ENCODE measurements around the gene TMA16.

Gene TMA16

DNA sequence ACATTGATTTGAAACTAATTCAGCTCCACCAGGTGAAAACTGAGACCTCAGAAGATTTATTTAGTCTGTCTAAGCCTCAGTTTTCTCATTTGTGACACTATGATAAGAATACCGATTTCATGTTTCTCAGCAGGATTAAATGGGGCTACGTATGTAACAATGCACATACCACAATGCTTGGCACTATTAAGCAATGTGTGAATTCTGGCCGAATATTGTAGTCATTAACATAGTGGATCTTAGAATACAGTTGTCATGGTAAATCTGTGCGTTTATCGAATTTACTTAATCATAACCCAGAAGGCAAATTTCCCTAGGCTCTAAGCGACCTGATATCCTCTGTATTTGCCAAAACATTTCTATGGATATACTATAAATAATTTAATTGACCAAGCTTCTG is 69.1 kb downstream of the TMA16 start:
- no peak for DNase-seq (ENCODE audit: low spot score)

DNA sequence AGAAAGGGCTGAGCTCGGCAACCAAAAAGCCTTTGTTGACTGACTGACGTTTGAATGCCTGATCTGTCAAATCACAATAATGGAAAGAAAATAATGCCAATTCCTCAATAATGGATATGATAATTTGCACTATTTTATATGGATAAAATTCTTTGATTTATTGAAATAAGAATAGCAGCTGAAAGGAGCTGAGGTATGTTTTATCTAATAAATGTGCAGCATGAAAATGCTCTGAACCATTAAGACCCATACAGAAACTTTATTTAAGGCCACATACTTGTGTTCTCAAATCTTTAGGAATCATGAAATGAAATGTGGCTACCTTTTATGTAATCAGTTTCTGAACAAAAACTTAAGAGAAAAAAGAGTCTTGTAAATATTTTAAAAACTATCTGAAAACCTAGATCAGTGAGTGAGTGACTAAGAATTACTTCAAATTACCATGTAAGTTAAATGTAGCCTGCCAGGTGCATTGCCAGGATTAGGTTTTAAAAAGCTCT is 69.8 kb downstream of the TMA16 start:
- no peak for DNase-seq (ENCODE audit: low spot score)

DNA sequence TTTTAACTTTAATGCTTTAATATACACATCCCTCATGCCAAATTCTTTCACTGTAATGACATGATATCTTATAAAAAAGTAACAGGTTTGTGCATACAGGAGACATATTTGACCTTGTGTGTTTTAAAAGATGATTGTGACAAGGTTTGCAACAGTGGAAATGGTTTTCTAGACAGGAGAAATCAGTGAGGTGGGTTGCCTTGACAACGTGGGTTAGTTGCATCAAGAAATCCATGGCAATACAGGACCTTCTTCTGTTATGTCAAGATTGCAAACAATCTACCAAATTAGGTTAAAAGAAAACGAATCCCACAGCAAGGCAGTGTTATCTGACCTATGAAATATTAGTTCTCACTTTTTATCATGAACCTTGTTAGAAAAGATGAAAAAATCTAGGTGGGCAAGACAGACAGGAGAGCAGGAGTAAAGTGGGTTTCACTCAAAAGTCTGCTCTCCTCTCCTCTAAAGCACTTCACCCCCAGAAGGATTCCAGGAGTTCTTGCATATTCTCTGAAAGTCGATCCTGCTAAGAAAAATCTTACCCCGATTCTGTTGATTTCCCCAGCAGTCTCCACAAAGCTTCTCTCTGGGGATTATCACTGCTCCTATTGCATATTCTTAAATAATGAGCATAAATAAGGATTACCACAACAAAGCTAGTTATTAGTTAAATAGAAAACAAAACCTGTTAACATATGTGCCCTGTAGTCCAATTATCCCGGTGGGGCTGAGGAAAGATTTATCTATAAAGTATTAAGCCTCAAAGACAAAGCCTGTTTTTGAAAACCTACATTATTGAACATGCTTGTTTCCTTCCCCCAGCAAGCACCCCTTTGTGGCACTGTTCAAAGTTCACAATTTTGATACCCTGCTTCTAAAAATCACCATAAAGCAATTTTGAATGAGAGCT is 71.0 kb downstream of the TMA16 start:
- DNase-seq (ENCODE audit: low spot score), result no peak

DNA sequence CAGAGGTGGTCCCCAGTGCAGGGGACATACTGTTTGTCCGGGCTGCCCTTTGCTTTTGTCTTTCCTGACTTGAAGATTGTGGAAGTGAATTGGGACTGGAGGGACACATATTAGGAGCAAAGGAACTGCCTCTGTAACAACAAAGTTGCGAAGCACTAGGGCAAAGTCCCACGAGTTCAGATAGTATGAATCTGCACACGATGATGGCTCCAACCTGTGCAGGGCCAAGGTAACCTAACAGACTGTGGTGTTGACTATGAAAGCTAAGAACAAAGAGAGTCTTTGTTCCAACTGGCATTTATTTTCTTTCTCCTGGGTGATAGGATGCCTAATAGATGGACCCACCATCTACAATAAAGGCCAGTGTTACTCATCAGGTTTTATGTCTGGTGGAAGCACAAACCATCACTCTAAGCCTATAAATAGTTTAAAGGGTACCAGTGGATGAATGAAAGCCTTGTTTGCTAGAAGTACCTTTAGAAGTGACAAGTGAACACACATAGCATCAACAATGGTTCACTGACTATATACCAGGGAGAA is 71.8 kb downstream of the TMA16 start:
- peak; percentile 68 for DNase-seq (ENCODE audit: low spot score)

DNA sequence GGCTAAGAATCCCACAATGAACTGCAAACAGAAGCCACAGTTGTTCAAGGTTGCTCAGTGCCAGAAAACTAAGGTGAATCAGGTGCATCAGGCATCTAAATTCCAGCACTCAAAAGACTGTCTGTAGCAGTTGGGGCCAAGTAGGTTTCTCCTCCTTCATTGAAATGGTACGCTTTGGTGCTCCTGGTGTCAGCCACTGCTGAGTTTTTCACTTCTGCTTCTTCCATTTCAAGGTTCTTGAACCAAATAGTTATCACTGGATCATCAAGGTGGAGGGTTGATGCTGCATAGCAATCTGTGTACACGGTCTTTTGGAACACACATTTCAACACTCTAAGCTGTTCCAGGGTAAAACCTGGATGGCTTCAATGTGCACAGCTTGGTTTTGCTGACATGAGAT is 74.4 kb downstream of the TMA16 start:
- DNase-seq (ENCODE audit: low spot score), result no peak
